ENCODE measurements around the gene TCF7L1.

DNA sequence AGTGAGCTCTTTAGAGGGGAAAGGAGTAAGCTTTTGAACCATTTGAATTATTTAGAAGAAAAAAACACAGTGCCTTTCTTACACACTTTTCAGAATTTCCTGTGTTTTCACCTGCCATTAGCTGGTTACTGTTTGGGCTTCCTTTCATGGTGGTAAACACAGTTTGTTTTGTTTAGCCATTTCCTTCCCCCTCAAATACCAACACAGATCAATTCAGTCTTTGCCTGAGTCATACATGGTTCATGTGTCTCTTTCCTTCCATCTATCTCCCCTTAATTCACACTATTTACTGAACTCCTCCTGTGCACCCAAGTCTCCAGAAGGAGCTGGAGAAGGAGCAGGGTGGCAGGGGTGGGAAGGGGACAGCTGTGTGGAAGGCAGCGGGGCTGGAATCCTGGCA is 45.0 kb downstream of the TCF7L1 start:
- TF ChIP-seq EZH2 (IDR thresholded peaks at IDR 0.05; ENCODE audit: borderline replicate concordance, low read length): no peak
- TF ChIP-seq, protein P1, sequence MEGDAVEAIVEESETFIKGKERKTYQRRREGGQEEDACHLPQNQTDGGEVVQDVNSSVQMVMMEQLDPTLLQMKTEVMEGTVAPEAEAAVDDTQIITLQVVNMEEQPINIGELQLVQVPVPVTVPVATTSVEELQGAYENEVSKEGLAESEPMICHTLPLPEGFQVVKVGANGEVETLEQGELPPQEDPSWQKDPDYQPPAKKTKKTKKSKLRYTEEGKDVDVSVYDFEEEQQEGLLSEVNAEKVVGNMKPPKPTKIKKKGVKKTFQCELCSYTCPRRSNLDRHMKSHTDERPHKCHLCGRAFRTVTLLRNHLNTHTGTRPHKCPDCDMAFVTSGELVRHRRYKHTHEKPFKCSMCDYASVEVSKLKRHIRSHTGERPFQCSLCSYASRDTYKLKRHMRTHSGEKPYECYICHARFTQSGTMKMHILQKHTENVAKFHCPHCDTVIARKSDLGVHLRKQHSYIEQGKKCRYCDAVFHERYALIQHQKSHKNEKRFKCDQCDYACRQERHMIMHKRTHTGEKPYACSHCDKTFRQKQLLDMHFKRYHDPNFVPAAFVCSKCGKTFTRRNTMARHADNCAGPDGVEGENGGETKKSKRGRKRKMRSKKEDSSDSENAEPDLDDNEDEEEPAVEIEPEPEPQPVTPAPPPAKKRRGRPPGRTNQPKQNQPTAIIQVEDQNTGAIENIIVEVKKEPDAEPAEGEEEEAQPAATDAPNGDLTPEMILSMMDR (IDR thresholded peaks at IDR 0.05; ENCODE audit: low read length): no peak

Measured in OCI-LY1 (cell line).